Keratinocyte (primary cell): ENCODE measurements around the gene NSMCE1. TPM values are rescaled to one million over a fixed set of nuclear protein-coding genes. Genes with fewer than 3 reads are reported as not detected.

Experiments used
- DNase-seq: peaks from one replicate; pipeline ENCODE4 v3.0.0-alpha.2; 2011; ENCODE audit warnings: low read depth, missing footprints, low spot score
- FAIRE-seq: peaks from 2 replicates; lab custom pipeline; 2011; peaks lifted over from hg19 to GRCh38; lab: Jason Lieb, UNC
- H2AFZ ChIP-seq: 2 replicates; pipeline ENCODE4 v1.6.0; 2012; ENCODE audit warnings: low read length, control low read depth, inconsistent platforms; ENCODE audit not compliant: control insufficient read depth
- H3K27ac ChIP-seq: 2 replicates; pipeline ENCODE4 v1.5.1; 2011; ENCODE audit warnings: low read length; ENCODE audit not compliant: control insufficient read depth, insufficient read depth
- H3K27me3 ChIP-seq: 3 replicates; pipeline ENCODE4 v1.6.0; 2011; ENCODE audit warnings: low read length; ENCODE audit not compliant: control insufficient read depth, insufficient read depth; ENCODE audit errors: extremely low read depth
- H3K36me3 ChIP-seq, 2 experiments: 2 replicates in 1 of 2; 3 replicates in 1 of 2; pipeline ENCODE4 v1.5.1; 2011; ENCODE audit warnings: low read length in 2 of 2, mild to moderate bottlenecking in 1 of 2; ENCODE audit not compliant: control insufficient read depth in 2 of 2, insufficient read depth in 2 of 2; ENCODE audit errors: extremely low read depth in 1 of 2
- H3K4me1 ChIP-seq: 3 replicates; pipeline ENCODE4 v1.5.1; 2011; ENCODE audit warnings: low read length; ENCODE audit not compliant: control insufficient read depth, insufficient read depth; ENCODE audit errors: extremely low read depth
- H3K4me2 ChIP-seq: 3 replicates; pipeline ENCODE4 v1.6.0; 2011; ENCODE audit warnings: low read depth, low read length; ENCODE audit not compliant: control insufficient read depth, insufficient read depth; ENCODE audit errors: extremely low read depth
- H3K4me3 ChIP-seq, 3 experiments: fragments of 200-600 bp in 1 of 3; sonication (generic) in 1 of 3; 2 replicates in 2 of 3; 3 replicates in 1 of 3; pipeline ENCODE4 v1.5.1; 2011 to 2016; ENCODE audit warnings: low read length in 3 of 3, mild to moderate bottlenecking in 3 of 3, control low read depth in 2 of 3, inconsistent platforms in 1 of 3, low read depth in 1 of 3, mixed read lengths in 1 of 3, mixed run types in 1 of 3, moderate library complexity in 1 of 3; ENCODE audit not compliant: control insufficient read depth in 2 of 3, insufficient read depth in 2 of 3; ENCODE audit errors: extremely low read depth in 1 of 3
- H3K79me2 ChIP-seq: 2 replicates; pipeline ENCODE4 v1.6.0; 2012; ENCODE audit warnings: low read length; ENCODE audit not compliant: control insufficient read depth, insufficient read depth
- H3K9ac ChIP-seq: 3 replicates; pipeline ENCODE4 v1.6.0; 2011; ENCODE audit warnings: low read length; ENCODE audit not compliant: control insufficient read depth, insufficient read depth; ENCODE audit errors: extremely low read depth
- H3K9me1 ChIP-seq: 3 replicates; pipeline ENCODE4 v1.6.0; 2011; ENCODE audit warnings: low read length; ENCODE audit not compliant: control insufficient read depth, insufficient read depth; ENCODE audit errors: extremely low read depth
- H3K9me3 ChIP-seq: 2 replicates; pipeline ENCODE4 v1.5.1; 2012; ENCODE audit warnings: low read depth, low read length; ENCODE audit not compliant: control insufficient read depth
- H4K20me1 ChIP-seq: 3 replicates; pipeline ENCODE4 v1.6.0; 2011; ENCODE audit warnings: low read length; ENCODE audit not compliant: control insufficient read depth, insufficient read depth; ENCODE audit errors: extremely low read depth
- CTCF ChIP-seq, 3 experiments: IDR thresholded peaks in 1 of 3; conservative IDR thresholded peaks in 1 of 3; optimal IDR thresholded peaks in 1 of 3; 2 replicates in 2 of 3; 3 replicates in 1 of 3; pipeline versions ENCODE3 to v1.5.1; 2011; ENCODE audit warnings: low read length in 3 of 3, mild to moderate bottlenecking in 3 of 3, moderate library complexity in 2 of 3, control low read depth in 1 of 3, inconsistent platforms in 1 of 3; ENCODE audit not compliant: insufficient read depth in 2 of 3; ENCODE audit errors: extremely low read depth in 1 of 3
- EZH2 ChIP-seq: IDR thresholded peaks from one replicate; pipeline ENCODE4 v1.6.1; 2012; ENCODE audit warnings: inconsistent platforms, mild to moderate bottlenecking, low read length, moderate library complexity
- dilution Hi-C: fragments of 300-500 bp; cut with MboI; formaldehyde crosslinking; loops from one replicate; pipeline ENCODE4 v1.7.0; 2020; ENCODE audit warnings: low sequenced_read_pairs; ENCODE audit not compliant: extremely low pct_ligation_motif_present
- polyA plus RNA-seq, 5 experiments: library from polyadenylated mRNA; depleted of rRNA in 3 of 5; stranded (reverse) in 3 of 5; stranded (forward) in 1 of 5; unstranded in 1 of 5; fragments of >200 nt; gene quantifications; 1 replicate in 1 of 5; 2 replicates in 3 of 5; 3 replicates in 1 of 5; pipeline versions ENCODE4 v1.2.1 to v1.2.3, GENCODE V29; 2011 to 2012; ENCODE audit warnings: missing spikeins in 2 of 5, low read depth in 1 of 5, low replicate concordance in 1 of 5

The NSMCE1 gene
- polyA plus RNA-seq, 1 donor (not counting 4 experiments of a cell fraction or from before 2014, with no cell fraction given) = 55.9 TPM

GRCh38 chr16:27224741-27225300 is 43.8 kb downstream of the NSMCE1 start:
- peaks cover 6 to 26% of the 10 kb centered on the region in 2 experiments for H3K36me3 ChIP-seq
- no peaks in the 10 kb centered on the region for H3K27me3 ChIP-seq
- no peak overlapping the region for H3K4me2 ChIP-seq
- no peaks in the 10 kb centered on the region for H3K9me3 ChIP-seq
- no peak for FAIRE-seq
- H3K4me3 ChIP-seq = no peak overlapping the region
- no peaks in the 10 kb centered on the region for H4K20me1 ChIP-seq
- H3K9me1 ChIP-seq = no peaks in the 10 kb centered on the region
- no peak overlapping the region for H3K9ac ChIP-seq
- TF ChIP-seq EZH2 = no peak
- TF ChIP-seq CTCF (optimal IDR thresholded peaks at IDR 0.05 in 1 of 3, IDR thresholded peaks at IDR 0.05 in 1 of 3, conservative IDR thresholded peaks at IDR 0.05 in 1 of 3; ENCODE audit: extremely low read depth in 1 of 3, insufficient read depth in 2 of 3, low read length in 3 of 3) = no peak
- no peak for DNase-seq
- peaks cover 10% of the 10 kb centered on the region for H3K4me1 ChIP-seq
- no peaks in the 10 kb centered on the region for H3K79me2 ChIP-seq
- dilution Hi-C loops = no loop called here
- no peak overlapping the region for H3K27ac ChIP-seq
- H2AFZ ChIP-seq = no peak overlapping the region

GRCh38 chr16:27224271-27224737 is 44.3 kb downstream of the NSMCE1 start:
- H3K27me3 ChIP-seq = no peaks in the 10 kb centered on the region
- peaks cover 6 to 25% of the 10 kb centered on the region in 2 experiments for H3K36me3 ChIP-seq
- H3K4me1 ChIP-seq = peaks cover 10% of the 10 kb centered on the region
- no peak overlapping the region for H2AFZ ChIP-seq
- DNase-seq = no peak
- H3K79me2 ChIP-seq = no peaks in the 10 kb centered on the region
- no peak overlapping the region for H3K4me3 ChIP-seq
- no peaks in the 10 kb centered on the region for H4K20me1 ChIP-seq
- H3K9me1 ChIP-seq = no peaks in the 10 kb centered on the region
- H3K27ac ChIP-seq = no peak overlapping the region
- H3K9ac ChIP-seq = no peak overlapping the region
- no peaks in the 10 kb centered on the region for H3K9me3 ChIP-seq
- FAIRE-seq = no peak
- no peak overlapping the region for H3K4me2 ChIP-seq
- dilution Hi-C loops = no loop called here
- TF ChIP-seq CTCF (optimal IDR thresholded peaks at IDR 0.05 in 1 of 3, IDR thresholded peaks at IDR 0.05 in 1 of 3, conservative IDR thresholded peaks at IDR 0.05 in 1 of 3; ENCODE audit: extremely low read depth in 1 of 3, insufficient read depth in 2 of 3, low read length in 3 of 3) (no peak), EZH2 (no peak)
